ENCODE measurements around the gene MTAP.

MTAP gene

DNA sequence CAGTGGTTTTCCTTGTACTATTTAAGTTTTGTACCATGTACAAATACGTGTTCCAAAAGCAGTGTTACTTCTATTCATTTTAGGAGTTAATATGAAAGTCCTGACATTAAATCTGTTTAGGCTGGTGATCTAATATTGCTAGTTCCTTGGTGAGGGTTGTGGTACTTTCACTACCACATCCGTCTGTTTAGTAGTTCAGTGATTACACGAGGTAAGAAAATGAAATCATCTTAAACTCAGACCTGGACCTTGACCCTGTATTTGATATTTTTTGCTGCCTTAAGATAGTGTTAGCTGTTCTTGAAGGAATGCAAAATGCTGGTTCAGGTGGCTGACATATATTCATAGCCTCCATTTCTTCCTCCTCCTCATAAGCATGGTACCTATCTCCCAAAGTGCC is 50.3 kb downstream of the MTAP start:
- no peak for DNase-seq (ENCODE audit: low read depth in 2 of 2)

GRCh38 chr9:21853414-21853813 is 51.0 kb downstream of the MTAP start:
- DNase-seq (ENCODE audit: low read depth in 2 of 2): no peak

DNA sequence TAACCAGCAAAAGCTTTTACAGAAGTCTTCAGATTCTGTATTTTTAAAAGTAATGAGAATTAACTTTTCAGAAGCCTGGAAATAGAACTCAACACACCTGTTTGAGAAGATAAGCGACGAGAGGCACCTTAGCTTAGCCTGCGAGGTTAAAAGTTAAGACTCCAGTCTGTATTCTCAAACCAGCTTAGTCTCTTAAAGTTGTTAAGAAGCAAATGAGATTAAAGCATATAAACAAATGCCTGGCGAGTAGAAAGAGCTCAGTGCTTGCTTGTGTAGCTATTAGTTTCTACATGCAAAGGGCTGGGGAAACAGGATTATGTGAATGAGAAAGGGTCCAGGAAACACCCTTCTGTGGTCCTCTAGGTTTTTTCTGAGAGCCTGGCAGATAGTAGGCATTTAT is 51.7 kb downstream of the MTAP start:
- DNase-seq (ENCODE audit: low read depth in 2 of 2): no peak

GRCh38 chr9:21854594-21854993 is 52.2 kb downstream of the MTAP start:
- DNase-seq (ENCODE audit: low read depth in 2 of 2): no peak

DNA sequence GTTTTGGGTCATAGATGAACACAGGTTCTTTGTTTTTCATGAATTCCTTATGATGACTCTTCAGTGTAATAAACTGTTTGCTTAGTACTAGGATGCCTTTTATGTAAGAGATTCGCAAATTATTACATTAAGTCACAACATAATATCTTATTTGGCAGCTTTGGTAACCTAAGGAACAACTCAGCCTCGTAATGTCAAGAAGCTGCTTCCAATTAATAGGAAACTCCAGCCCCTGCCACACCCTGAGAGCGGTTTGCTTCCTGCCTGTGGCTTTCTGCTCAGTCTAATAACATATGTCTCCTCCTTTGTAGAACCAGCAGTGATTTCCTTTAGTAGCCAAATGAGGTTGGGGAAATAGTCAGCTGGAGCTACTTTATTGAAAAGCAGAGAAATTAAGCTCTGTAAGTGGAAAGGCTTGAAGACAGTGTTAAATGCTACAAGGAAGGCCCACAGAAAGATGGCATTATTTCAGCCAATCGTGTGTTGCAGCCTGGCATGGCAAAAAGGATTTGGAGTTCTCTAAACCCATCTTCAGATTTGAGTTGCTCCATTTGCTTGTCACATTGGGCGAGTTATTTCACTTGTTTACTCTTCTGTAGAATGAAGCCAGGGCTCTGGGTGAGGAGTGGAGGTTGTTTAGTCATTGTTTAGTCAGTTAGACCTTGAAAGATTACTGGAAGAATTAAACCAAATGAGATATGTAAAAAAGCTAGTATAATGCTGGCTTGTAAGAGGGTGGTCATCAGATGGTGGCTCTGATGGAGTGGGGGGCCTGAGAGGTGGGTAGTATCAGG is 54.1 kb downstream of the MTAP start:
- DNase-seq (ENCODE audit: low read depth in 2 of 2): no peak

DNA sequence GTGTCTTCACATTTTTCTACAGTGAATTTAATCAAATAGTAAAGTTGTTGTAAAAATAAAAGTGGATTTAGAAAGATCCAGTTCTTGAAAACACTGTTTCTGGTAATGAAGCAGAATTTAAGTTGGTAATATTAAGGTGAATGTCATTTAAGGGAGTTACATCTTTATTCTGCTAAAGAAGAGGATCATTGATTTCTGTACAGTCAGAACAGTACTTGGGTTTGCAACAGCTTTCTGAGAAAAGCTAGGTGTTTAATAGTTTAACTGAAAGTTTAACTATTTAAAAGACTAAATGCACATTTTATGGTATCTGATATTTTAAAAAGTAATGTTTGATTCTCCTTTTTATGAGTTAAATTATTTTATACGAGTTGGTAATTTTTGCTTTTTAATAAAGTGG is 60.4 kb downstream of the MTAP start:
- DNase-seq (ENCODE audit: low read depth in 2 of 2): no peak

- DNase-seq (ENCODE audit: low read depth in 2 of 2): no peak
Observed at GRCh38 chr9:21864505-21864904, 62.1 kb downstream of the MTAP start.

- DNase-seq (ENCODE audit: low read depth in 2 of 2): no peak
Observed at GRCh38 chr9:21866302-21866701, 63.9 kb downstream of the MTAP start.

GRCh38 chr9:21871256-21871975 is 69.0 kb downstream of the MTAP start:
- no peak for DNase-seq (ENCODE audit: low read depth in 2 of 2)

- no peak for DNase-seq (ENCODE audit: low read depth in 2 of 2)
Observed at GRCh38 chr9:21872696-21873095, 70.3 kb downstream of the MTAP start.

- no peak for DNase-seq (ENCODE audit: low read depth in 2 of 2)
Observed at GRCh38 chr9:21873540-21874221, 71.2 kb downstream of the MTAP start.

DNA sequence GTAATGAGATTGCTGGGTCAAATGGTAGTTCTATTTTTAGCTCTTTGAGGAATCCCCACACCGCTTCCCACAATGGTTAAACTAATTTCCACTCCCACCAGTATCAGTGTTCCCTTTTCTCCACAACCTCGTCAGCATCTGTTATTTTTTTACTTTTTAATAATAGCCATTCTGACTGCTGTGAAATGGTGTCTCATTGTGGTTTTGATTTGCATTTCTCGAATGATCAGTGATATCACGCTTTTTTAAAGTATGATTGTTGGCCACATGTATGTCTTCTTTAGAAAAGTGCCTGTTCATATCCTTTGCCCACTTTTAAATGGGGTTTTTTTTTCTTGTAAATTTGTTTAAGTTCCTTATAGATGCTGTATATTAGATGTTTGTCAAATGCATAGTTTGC is 73.5 kb downstream of the MTAP start:
- DNase-seq (ENCODE audit: low read depth in 2 of 2): no peak

- DNase-seq (ENCODE audit: low read depth in 2 of 2): no peak
Observed at GRCh38 chr9:21883642-21884041, 81.2 kb downstream of the MTAP start.

DNA sequence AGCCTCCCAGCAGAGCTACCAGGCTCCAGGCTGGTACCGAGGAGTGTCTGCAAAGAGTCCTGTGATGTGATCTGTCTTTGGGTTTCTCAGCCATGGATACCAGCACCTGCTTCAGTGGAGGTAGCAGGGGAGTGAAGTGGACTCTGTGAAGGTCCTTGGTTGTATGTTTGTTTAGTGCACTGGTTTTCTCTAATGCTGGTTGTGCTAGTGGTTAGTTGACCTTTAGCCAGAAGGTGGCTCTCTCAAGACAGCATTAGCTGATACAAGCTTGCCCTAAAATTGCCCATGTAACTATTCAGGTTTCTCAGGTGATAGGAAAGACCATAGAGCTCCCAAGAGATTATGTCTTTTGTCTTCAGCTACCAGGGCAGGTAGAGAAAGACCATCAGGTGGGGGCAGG is 87.2 kb downstream of the MTAP start:
- no peak for DNase-seq (ENCODE audit: low read depth in 2 of 2)

DNA sequence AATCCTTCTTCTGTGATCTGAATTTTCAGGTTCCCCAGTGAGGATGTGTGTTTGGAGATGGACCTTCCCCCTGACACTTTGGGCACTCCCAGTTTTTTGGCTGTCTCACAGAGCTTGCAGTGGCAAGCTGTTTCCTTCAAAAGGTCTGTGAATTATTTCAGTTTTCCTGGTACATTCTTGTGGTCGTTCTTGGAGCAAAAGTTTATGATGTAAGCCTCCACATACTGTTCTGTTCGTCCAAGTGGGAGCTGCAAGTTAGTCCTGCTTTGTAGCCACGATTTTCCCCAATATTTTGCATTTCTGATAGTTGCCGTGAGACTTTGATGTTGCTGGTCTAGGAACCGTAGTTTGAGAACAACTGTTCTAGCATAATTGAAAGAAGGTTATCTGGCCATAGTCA is 88.3 kb downstream of the MTAP start:
- no peak for DNase-seq (ENCODE audit: low read depth in 2 of 2)

DNA sequence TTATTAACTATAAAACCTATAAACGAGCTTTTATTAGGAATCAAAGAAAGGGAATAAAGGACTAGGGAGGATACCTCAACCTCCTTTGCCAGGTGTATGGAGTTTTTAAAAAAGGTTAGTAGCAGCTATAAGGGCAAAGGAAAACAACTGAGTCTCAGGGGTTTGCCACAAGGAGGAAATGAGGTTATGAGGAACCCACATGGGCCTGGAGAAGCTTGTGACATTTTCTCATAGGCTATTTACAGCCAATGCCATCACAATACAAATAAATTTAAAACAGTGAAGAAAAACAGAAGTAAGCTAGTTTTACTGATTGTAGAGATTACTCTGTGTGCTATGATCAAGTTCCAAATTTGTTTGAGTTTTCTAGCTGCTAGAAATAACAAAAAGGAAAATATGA is 99.1 kb downstream of the MTAP start:
- no peak for DNase-seq (ENCODE audit: low read depth in 2 of 2)

- no peak for DNase-seq (ENCODE audit: low read depth in 2 of 2)
Observed at GRCh38 chr9:21902136-21902535, 99.7 kb downstream of the MTAP start.

DNA sequence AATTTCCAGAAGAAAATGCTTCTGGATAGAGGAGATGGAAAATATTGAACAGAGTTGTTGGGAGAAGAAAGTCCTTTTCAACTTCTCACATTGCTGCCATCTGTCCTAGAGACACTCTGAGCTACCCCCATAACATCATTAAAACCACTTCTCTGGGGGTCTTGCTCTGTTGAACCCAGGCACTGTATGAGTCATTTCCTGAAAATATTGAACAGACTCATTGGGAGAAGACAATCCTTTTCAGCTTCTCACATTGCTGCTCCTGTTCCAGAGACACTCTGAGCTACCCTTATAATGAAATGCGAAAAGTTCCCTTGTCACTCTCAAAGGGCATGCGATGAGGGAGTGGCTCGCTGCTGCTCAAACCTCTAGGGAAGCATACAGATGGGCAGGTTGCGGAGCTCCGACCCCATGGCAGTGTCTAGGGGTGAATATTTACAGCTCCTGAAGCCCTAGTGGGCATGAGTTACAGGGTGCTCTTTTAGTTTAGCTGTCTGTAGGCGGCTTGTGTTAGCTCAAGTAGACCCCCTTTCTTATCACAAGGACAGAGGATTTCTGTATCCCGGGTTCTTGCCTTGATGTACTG is 101.0 kb downstream of the MTAP start:
- no peak for DNase-seq (ENCODE audit: low read depth in 2 of 2)

DNA sequence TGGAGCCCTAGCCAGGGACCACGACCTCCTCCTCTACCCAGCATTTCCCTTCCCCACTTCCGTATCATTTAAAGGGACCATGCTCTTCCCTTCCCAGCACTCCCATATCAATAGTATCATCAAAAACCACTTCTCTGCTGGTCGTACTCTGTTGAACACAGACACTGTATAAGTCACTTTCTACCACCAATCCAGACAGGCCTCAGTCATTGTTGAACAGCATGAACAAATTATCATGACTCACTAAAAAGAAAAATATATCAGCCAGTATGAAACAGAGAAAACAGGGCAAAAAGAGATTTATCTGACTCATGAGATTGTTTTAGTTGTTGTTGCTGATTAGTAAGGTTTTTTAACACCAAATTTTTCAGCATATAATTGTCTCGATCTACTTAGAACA is 101.9 kb downstream of the MTAP start:
- DNase-seq (ENCODE audit: low read depth in 2 of 2): no peak

GRCh38 chr9:21904776-21905175 is 102.3 kb downstream of the MTAP start:
- no peak for DNase-seq (ENCODE audit: low read depth in 2 of 2)

DNA sequence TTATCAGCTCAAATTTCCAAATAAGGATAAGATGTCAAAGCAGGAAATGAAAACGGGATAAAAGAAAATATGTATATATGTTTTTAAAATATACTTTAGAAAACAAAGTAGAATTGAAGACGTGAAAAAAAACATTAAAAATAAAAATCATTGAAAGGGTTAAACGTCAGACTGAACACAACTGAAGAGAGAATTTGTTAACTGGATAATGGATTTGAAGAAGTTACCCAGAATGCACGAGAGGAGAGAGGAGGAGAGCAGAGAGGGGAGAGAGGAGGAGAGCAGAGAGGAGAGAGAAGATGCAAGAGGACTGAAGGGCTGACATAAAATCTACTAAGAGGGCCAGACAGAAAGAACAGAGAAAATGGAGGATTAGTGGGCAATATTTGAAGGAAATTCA is 103.8 kb downstream of the MTAP start:
- no peak for DNase-seq (ENCODE audit: low read depth in 2 of 2)

DNA sequence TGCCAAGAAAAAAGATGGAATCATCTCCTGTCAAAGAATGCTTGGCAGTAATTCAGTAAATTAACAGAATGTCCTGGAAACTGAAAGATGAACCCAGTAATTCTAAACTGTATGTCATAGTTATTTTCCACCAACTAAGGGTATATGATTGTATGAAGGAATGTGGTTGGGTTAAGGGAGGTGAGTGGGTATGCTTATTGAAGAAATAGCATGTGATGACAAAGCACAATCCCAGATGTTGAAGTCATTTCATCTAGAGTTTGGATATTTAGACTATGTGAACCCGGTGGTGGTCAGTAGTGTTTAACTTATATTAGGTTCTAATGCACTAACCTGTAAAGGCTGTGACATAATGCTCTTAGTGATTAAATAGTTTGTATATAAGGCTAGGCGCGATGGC is 104.4 kb downstream of the MTAP start:
- DNase-seq (ENCODE audit: low read depth in 2 of 2): no peak

All from stimulated activated CD4-positive, alpha-beta T cell treated with anti-CD3 and anti-CD28 coated beads, Interleukin-1b, Interleukin-23, amount 100 ng/mL, for 4 hours (primary cell).